Stimulated activated CD4-positive, alpha-beta T cell treated with anti-CD3 and anti-CD28 coated beads, Interleukin-1b, Interleukin-23, amount 100 ng/mL, for 4 hours (primary cell): ENCODE data around the gene SGCG.
A peak's percentile ranks its signal among the peaks of the same experiment; 100 is the strongest.
"Not testable (repeated sequence)": the region's sequence is repeated elsewhere in the genome, so short reads cannot be mapped to it uniquely, and the experiment has no call there.

Experiments
- DNase-seq, 2 donors: peaks; one replicate each; pipeline ENCODE4 v3.0.0-alpha.2; 2020; ENCODE audit warnings: low read depth in 2 of 2

Gene SGCG

GRCh38 chr13:23180711-23181110, at the start of gene SGCG:
Gene SGCG (plus strand): TSS chr13:23180979. CDS start chr13:23203695, 22,716 bp downstream.
- DNase-seq: no peak

- no peak for DNase-seq
Measured at GRCh38 chr13:23134542-23134941, 46.2 kb upstream of the SGCG start.

GRCh38 chr13:23140492-23140891, 40.3 kb upstream of the SGCG start:
- DNase-seq: no peak

GRCh38 chr13:23141964-23142363, 38.8 kb upstream of the SGCG start:
- no peak for DNase-seq

GRCh38 chr13:23142607-23143006, 38.2 kb upstream of the SGCG start:
- not testable (repeated sequence) for DNase-seq

- DNase-seq: no peak
Measured at GRCh38 chr13:23144431-23144830, 36.3 kb upstream of the SGCG start.

- DNase-seq: no peak
Measured at GRCh38 chr13:23146006-23146405, 34.8 kb upstream of the SGCG start.

- DNase-seq: no peak
Measured at GRCh38 chr13:23146811-23147625, 33.8 kb upstream of the SGCG start.

- no peak for DNase-seq
Measured at GRCh38 chr13:23147827-23148226, 33.0 kb upstream of the SGCG start.

- DNase-seq: no peak
Measured at GRCh38 chr13:23157781-23158180, 23.0 kb upstream of the SGCG start.

GRCh38 chr13:23159205-23159759, 21.5 kb upstream of the SGCG start:
- DNase-seq: peak in 1 of 2 donors; percentile 3

GRCh38 chr13:23159760-23160637, 20.8 kb upstream of the SGCG start:
- no peak for DNase-seq

- no peak for DNase-seq
Measured at GRCh38 chr13:23160638-23161480, 19.9 kb upstream of the SGCG start.

- DNase-seq: no peak
Measured at GRCh38 chr13:23161481-23161825, 19.3 kb upstream of the SGCG start.

- no peak for DNase-seq
Measured at GRCh38 chr13:23175920-23176319, 4.9 kb upstream of the SGCG start.

- no peak for DNase-seq
Measured at GRCh38 chr13:23182142-23182541, 1.4 kb downstream of the SGCG start.

- DNase-seq: no peak
Measured at GRCh38 chr13:23183292-23183691, 2.5 kb downstream of the SGCG start.

GRCh38 chr13:23185542-23185941, 4.8 kb downstream of the SGCG start:
- DNase-seq: no peak

- DNase-seq: no peak
Measured at GRCh38 chr13:23201870-23202269, 21.1 kb downstream of the SGCG start.

GRCh38 chr13:23202383-23202782, 21.6 kb downstream of the SGCG start:
- DNase-seq: no peak

GRCh38 chr13:23203516-23203915, 22.7 kb downstream of the SGCG start:
- DNase-seq: no peak

- DNase-seq: no peak
Measured at GRCh38 chr13:23205807-23206206, 25.0 kb downstream of the SGCG start.
